GM10248 (cell line): Measurements from ENCODE around the gene SLX4IP.

Experiments used
- CTCF ChIA-PET: fragments of 300-600 bp; sonication (Branson Sonifier 250); formaldehyde crosslinking; extraction: SDS; loops from one replicate; lab custom pipeline; 2021; ENCODE audit warnings: antibody characterized with exemption; lab: Yijun Ruan, JAX
- POLR2A ChIA-PET: fragments of 350-650 bp; sonication (Branson Sonifier 250); formaldehyde crosslinking; extraction: SDS; loops from one replicate; lab custom pipeline; 2020; ENCODE audit warnings: antibody characterized with exemption; lab: Yijun Ruan, JAX
- DNase-seq: peaks from one replicate; pipeline ENCODE4 v3.0.0; 2012; ENCODE audit errors: extremely low spot score
- TF ChIP-seq, protein P1 (sequence below): IDR thresholded peaks from 2 replicates; pipeline ENCODE4 v1.5.1; 2012; ENCODE audit warnings: mild to moderate bottlenecking, low read depth; ENCODE audit errors: extremely low read depth, missing control alignments, control extremely low read depth

Gene SLX4IP

DNA sequence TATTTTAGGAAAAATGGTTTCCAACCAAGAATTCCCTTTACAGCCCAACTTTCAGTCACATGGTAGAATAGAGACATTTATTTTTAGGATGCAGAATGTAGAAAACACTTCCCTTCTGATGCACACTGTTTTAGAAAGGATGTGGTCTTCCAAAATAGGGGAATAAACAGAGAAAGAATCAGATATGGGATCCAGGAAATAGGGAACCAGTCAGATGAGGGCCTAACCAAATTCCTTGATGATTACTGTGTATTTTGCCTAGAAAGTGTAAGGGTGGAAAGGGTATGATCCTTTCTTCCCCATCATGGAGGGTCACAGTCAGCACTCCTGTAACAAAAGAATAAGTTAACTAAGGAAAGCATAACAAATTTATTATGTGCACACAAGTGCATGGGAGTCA lies 27.4 kb downstream of the SLX4IP start:
- POLR2A ChIA-PET = no interaction called here

DNA sequence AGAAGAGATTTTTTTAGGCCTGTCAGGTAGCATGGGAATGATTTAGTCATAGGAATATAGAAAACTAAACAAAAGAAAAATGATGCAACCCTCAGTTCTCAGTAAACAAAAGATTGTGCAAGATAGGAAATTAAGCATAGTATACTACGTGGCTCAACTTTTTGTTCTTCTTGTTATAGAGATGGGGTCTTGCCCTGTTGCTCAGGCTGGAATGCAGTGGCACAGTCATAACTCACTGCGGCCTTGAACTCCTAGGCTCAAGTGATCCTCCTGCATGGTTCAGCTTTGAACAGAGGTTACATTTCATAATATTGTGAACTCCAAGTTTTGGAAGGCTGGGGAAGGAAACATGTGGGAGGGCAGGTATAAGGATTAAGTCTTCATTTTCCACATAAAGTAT lies 28.5 kb downstream of the SLX4IP start:
- TF ChIP-seq, protein P1, sequence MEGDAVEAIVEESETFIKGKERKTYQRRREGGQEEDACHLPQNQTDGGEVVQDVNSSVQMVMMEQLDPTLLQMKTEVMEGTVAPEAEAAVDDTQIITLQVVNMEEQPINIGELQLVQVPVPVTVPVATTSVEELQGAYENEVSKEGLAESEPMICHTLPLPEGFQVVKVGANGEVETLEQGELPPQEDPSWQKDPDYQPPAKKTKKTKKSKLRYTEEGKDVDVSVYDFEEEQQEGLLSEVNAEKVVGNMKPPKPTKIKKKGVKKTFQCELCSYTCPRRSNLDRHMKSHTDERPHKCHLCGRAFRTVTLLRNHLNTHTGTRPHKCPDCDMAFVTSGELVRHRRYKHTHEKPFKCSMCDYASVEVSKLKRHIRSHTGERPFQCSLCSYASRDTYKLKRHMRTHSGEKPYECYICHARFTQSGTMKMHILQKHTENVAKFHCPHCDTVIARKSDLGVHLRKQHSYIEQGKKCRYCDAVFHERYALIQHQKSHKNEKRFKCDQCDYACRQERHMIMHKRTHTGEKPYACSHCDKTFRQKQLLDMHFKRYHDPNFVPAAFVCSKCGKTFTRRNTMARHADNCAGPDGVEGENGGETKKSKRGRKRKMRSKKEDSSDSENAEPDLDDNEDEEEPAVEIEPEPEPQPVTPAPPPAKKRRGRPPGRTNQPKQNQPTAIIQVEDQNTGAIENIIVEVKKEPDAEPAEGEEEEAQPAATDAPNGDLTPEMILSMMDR = no peak
- POLR2A ChIA-PET = no interaction called here
- CTCF ChIA-PET = interaction anchor here (2.6 kb wide), 1 partner anchor 11 kb away, joined by 8 read pairs; no protein-coding TSS in a partner anchor
- no peak for DNase-seq

More for the DNA sequence above, 27.4 kb downstream of the SLX4IP start:
- DNase-seq = no peak
- TF ChIP-seq, protein P1 = no peak
- CTCF ChIA-PET = no interaction called here

DNA sequence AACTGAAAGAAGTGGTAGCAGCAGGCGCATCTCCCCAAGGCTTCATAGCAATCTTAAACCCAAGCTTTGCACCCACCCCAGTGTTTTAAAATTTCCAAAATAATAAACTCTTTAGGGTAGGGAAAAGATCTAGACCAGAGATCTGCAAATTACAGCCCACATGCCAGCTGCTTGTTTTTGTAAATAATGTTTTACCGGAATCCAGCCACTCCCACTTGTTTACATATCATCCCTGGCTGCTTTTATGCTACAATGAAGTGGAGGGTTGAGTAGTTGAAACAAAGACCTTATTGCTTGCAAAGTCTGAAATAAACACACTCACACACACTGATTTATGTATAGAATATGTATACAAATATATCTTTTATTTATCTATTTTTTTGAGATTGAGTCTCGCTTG lies 30.0 kb downstream of the SLX4IP start:
- ChIA-PET CTCF (interaction anchor here (2.6 kb wide), 1 partner anchor 10 kb away, joined by 8 read pairs; no protein-coding TSS in a partner anchor), POLR2A (no interaction called here)
- no peak for DNase-seq
- TF ChIP-seq, protein P1 = no peak

DNA sequence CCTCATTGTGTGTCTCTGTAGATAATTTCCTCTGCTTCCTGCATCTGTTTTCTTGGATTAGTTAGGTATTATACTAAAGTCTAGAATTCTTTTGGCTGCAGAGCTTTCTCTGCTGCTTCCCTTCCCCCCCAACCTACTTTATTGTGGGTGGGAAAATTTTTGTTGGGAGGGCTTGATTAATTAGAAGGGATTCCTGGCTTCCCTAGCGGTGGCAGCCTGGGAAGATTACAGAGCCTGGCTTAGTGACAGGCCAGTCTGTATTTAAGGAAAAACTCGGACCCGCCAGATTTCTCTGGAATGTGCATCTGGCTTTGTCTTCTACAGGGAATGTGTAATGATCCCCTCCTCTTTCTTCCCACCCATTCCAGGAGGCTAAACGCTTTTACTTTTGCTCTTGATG lies 31.2 kb downstream of the SLX4IP start:
- DNase-seq = no peak
- ChIA-PET CTCF (interaction anchor here (1.1 kb wide), 1 partner anchor 9 kb away, joined by 3 read pairs; no protein-coding TSS in a partner anchor), POLR2A (no interaction called here)
- TF ChIP-seq, protein P1 = no peak

DNA sequence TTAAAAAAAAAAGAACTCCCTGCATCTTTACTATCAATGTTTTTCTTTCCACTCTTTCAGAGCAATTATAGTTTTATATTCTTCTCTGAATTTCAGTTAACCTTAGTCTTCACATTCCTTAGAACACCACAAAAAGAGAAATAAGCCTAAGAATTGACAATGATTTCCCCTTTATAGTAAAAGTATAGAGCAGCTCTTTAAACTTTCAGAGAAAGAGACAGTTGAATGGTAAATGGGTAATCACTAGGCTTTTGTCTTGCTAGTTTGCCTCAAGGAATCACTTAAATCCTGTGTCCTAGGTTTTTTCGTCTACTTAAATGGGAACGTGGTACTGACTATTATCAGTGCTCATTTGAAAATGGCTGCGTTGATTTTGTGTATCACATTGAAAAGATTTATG lies 31.8 kb downstream of the SLX4IP start:
- CTCF ChIA-PET = interaction anchor here (1.1 kb wide), 2 partner anchors 8 to 10 kb away, joined by 3 to 4 read pairs; no protein-coding TSS in a partner anchor
- DNase-seq = no peak
- POLR2A ChIA-PET = no interaction called here
- TF ChIP-seq, protein P1 = no peak

DNA sequence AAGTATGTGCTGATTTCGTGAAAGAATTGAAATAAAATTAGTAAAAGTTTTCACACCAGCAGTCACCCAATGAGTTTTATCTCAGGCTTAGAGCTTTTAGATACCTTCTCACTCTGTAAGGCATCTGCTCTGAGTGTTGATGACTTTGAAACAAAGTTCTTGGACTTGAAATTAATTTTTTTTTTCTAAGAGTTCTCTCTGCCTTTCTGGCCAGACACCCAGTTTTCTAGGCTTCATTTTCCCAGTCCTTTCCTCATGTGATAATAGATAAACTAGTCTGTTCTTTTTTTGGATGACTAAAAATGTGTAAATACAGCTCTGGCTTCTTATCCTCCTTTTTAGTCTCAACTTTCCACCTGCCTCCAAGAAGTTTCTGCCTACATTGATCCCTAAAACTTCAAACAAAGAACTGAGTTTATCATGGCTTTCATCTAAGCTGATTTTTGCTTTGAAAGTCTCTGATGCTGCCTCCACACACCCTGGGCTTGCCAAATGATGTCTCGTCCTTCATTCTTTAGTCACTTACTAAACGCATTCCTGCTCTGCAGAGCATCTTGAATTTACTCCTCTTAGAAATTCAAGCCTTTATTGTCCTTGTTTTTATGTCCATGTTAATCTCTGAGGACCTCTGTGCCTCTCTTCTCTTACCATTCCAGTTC lies 32.7 kb downstream of the SLX4IP start:
- DNase-seq = no peak
- TF ChIP-seq, protein P1 = no peak
- CTCF ChIA-PET = interaction anchor here (0.9 to 1.8 kb wide), 7 partner anchors 7 to 180 kb away, joined by 3 to 4 read pairs (median 3); no protein-coding TSS in a partner anchor
- POLR2A ChIA-PET = no interaction called here
